GM18502 (cell line): ENCODE measurements around the gene RBMS1.
"Not testable (repeated sequence)": the region's sequence is repeated elsewhere in the genome, so short reads cannot be mapped to it uniquely, and the experiment has no call there.

Experiments used
- ATAC-seq: cut with Tn5 transposase; IDR thresholded peaks from one replicate; pipeline ENCODE4 v1.9.1; 2021; ENCODE audit warnings: mild to moderate bottlenecking; ENCODE audit not compliant: unreplicated experiment, poor library complexity

The RBMS1 gene

DNA sequence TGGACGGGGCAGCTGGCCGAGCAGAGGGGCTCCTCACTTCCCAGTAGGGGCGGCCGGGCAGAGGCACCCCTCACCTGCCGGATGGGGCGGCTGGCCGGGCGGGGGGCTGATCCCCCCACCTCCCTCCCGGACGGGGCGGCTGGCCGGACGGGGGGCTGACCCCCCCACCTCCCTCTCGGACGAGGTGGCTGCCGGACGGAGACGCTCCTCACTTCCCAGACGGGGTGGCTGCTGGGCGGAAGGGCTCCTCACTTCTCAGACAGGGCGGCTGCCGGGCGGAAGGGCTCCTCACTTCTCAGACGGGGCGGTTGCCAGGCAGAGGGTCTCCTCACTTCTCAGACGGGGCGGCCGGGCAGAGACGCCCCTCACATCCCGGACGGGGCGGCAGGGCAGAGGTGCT is 54.6 kb downstream of the RBMS1 start:
- not testable (repeated sequence) for ATAC-seq

DNA sequence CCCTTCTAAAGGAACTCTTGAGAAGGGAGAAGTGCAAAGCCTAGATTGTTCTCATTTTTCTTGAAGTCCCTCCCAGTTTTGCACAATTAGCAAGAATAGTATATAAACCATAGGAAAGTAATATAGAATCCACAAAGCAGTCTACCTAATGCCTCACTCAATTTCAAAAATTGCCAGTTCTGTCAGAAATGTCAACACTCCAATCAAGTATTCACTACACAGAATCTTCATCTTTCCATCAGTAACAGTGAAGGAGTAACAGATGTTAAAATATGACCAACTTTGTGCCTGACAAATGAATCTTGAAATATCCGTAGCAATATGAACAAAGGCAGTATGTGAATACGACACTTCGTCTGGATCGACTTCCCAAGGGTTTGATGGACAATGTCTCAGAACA is 56.3 kb downstream of the RBMS1 start:
- ATAC-seq: no peak

DNA sequence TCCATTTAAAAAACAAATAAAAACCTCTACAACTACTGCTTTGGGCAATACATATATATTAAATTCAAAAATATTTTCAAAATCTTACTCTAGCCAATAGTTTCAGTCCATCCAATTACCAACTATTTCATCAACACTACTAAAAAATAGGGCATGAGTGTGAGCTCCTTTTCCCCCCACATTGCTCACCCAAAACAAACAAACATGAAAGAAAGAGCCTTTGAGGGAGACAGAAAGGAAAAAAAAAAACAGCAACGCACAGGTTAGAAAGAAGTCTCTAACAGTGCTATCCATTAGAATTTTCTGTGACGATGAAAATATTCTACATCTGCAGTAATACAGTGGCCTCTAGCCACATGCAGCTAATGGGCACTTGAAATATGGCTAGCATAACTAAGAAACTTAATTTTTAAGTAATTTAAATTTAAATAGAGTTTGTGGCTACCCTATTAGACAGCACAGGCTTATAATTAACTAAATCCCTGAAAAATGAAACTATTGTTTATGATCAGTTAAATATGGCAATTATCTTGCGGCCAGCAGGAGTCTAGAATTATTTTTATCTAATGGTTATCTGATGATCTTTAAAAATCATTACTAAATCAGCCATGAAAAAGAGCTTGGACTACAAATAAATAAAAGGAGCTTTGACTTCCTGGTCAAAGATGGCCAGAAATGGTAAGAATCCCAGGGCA is 59.2 kb downstream of the RBMS1 start:
- ATAC-seq: no peak

DNA sequence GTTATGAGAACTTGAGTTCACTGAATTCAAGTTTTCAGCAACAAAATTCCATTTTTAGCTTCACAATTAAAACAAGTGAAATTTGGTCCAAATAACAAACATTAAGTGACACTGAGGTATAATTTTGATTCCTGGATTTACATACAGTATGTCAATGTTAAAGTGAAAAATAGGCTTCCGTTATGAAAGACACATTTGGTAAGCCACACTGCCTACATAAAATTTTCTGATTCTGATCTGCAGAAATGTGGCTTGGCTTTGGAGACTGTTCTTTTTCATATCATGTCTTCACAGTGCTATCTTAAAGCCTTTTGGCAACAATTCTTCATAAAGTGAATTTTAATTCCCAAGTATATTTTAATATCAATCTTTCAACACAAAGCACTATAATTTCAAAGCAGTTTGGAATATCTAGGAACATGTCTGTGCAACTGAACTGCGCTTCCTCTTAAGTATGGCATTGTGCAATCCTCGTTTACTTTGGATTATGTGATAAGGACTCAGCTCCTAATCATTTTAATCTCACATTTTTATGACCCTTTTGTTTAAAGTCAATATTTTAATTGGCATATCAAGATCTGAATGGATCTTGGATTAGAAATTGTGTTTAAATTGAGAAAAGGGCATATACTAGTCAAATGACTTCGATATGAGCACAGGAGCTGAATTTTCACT is 60.0 kb downstream of the RBMS1 start:
- no peak for ATAC-seq

- ATAC-seq: no peak
These were observed 61.0 kb downstream of the RBMS1 start for GRCh38 chr2:160432633-160433032.

GRCh38 chr2:160431441-160431840 is 62.2 kb downstream of the RBMS1 start:
- peak; percentile 62 for ATAC-seq

DNA sequence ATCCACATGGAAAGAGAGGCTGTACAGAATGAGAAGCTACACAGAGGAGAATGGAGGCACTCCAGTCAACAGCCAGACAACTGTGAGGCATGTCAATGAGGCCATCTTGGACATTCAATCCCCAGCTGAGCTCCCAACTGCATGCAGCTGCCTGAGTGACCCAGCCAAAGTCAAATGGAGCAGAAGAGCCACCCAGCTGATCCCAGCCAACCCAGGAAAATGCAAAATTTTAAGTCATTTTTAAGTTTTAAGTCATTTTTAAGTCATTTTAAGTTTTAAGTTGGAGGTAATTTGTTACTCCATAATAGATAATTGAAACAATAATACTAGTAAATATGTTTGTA is 63.6 kb downstream of the RBMS1 start:
- no peak for ATAC-seq

DNA sequence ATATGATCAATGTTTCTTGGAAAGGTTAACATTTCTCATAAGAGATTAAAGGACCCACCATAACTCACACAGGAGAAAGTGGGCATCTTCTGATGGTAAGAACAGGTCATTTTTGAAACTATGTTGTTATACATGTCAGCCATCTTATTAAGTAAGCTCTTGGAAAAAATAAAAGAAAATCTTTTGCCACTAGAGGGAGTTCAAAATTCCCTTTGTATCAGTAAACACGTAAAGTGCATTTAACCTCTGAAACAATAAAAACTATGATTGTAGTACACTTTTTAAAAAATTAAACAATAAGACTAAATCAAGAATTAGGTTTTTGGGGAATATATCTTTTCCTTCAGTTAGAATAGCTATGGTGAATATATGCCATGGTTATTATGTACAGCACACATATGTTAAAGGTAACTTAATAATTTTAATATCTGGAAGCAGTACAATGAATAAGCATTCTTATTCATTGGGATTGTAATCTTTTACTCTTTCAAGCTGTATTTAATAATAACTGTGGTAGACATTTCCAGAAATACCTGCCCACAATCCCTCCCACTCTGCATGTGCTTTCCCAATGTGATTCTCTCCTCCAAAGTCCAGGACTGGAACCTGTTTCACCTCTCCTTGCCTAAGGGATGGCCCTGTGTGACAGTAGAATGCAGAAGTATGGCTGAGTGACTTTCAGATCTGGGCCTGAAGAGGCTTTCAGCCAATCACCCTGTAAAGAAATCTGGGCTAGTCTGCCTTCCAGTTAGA is 64.2 kb downstream of the RBMS1 start:
- peak; percentile 43 for ATAC-seq

DNA sequence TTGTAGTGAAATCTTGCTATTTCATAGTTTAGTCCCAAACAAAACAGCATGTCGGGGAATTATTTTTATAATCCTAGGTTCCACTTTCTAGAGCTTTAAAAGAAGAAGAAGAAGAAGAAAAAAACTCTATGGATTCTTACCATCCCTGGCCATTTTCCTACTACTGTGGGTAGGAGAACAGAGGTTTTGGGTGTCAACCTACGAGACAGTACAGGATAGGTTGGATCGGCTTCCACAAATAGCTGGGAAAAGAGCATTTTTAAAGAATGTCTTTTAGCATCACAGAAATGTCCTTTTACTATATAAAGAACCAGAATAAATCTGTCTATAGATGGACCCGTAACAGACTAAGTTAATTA is 65.2 kb downstream of the RBMS1 start:
- ATAC-seq: no peak

DNA sequence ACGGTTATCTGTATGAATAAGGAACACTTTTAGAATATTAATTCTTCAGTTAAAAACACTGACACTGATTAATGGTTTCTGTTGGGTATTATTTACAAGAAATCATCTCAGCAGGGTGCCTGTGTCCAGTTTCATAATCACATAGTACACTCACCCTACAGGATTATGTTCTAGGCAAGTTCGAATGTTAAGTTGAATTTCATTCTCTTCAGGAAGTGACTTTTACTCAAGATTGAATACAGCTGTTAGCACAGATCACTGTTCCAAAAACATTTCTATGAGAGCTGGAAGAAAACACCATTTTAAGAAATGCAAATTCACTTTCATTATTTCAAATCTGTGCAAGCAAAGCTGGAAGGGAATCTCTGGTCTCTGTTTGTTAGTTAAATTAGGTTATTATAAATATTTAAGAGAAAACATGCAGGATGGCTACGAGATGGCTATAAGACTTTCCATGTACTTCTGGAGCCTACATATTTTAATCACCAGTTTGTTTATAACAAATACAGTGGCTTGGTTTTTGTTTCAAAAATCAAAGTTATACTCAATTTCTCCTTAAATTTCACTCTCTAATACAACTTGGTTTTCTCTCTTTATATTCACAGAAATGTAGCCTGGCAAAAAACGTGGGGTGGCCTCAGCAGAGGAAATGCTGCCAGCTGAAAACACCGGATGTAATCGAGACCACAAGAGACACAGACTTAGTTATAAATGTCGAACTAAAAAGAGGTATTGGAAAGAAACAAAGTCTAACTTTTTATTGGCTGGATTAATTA is 65.8 kb downstream of the RBMS1 start:
- peak; percentile 71 for ATAC-seq

- ATAC-seq: no peak
These were observed 67.0 kb downstream of the RBMS1 start for GRCh38 chr2:160426604-160427003.

DNA sequence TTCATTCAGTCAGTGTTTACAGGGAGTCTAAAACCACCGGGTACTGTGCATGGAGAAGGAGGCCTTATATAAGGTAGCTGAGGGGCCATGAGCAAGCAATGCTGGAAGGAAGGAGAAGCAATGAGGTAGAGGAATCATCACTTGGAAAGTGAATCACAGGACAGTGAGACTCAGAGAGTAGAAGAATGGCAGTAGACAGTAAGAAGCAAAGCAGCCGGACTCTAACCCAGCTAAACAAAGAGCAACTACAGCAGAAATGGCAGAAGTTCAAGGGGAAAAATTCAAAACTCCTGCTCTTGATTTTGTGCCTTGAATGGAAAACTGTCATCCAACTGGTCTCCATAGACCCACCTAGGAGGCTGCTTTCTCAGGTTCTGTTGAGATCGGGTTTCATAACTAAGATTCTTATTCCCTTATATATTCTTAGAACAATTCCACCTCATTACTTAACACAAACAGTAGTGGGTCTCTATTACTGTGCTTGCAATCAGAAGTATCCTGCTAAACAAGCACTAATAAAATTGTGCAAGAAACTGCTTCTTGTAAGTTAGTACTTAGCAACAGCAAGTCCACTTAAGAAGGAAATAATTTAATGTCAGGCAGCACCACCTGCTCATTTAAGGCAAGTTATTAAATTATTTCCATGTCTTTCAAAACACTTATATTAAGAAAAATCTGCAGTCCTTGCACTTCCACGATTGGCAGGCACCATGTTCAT is 68.0 kb downstream of the RBMS1 start:
- ATAC-seq: no peak

- no peak for ATAC-seq
These were observed 70.5 kb downstream of the RBMS1 start for GRCh38 chr2:160423126-160423525.

GRCh38 chr2:160421646-160422501 is 71.7 kb downstream of the RBMS1 start:
- not testable (repeated sequence) for ATAC-seq

DNA sequence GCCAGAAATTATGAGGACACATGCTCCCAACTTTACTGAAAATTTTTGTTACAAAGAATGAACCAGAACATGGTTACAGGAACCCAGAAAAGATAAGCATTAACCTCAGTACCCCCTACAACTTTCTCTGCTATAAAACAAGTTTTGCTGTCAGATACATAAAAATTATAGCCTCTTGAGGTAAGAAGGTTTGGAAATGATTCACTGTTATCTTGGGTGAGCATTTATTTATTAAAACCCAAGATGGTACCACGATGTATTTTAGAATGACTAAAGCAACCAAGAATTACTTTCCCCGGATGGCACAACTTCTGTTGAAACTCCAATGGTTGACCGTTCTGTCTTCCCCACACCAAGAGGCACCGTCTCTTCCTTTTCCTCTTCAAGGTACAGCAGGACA is 72.9 kb downstream of the RBMS1 start:
- ATAC-seq: no peak

- no peak for ATAC-seq
These were observed 73.7 kb downstream of the RBMS1 start for GRCh38 chr2:160419776-160420505.

GRCh38 chr2:160418853-160419252 is 74.8 kb downstream of the RBMS1 start:
- ATAC-seq: no peak

DNA sequence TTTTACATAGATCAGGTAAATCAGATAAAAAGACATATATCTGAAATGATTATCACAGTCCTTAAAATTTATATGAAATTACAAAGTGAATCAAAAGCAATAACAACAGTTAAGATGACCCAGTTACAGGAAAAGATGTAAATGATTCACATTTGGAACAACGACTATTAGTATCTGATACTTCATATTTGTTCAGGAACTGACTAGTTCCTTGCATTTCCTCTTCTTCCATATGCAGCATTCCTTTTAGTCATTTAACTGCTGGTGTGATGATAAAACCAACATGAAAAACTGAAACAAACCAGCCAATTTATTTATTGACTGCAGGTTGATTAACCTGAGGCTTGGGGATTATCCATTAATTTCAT is 75.2 kb downstream of the RBMS1 start:
- ATAC-seq: no peak
